ENCODE data around the gene USP47.
A peak's percentile ranks its signal among the peaks of the same experiment; 100 is the strongest.

The USP47 gene

GRCh38 chr11:11996321-11997048, 154.7 kb downstream of the USP47 start:
- DNase-seq (no peak), ATAC-seq (no peak)
- Mint-ChIP-seq H3K9me3 (no peaks in the 10 kb centered on the region), H3K27ac (no peak overlapping the region), H3K4me3 (no peak overlapping the region), H3K27me3 (peaks cover 36% of the 10 kb centered on the region), H3K4me1 (peaks cover 9% of the 10 kb centered on the region)

DNA sequence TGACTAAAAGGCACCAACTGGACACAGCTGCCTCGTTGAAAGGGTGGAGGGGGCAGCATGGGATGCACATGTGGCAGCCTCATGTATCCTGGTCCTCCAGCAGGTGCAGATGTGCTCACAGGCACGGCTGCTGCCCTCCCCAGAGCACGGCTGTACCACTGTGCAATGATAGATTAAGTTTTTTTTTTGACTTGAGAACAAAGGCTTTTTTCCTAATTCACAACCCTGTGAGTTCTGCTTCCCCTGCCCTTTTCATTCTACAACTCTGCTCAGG, 155.2 kb downstream of the USP47 start:
- Mint-ChIP-seq H3K4me1 (peaks cover 9% of the 10 kb centered on the region), H3K4me3 (no peak overlapping the region), H3K27ac (peak overlapping the region in 1 of 2 donors; percentile 80), H3K27me3 (peaks cover 41% of the 10 kb centered on the region), H3K9me3 (no peaks in the 10 kb centered on the region)
- ATAC-seq = no peak
- DNase-seq = no peak

- H3K27me3 Mint-ChIP-seq = peaks cover 54% of the 10 kb centered on the region
Observed at GRCh38 chr11:11998091-11998781, 156.5 kb downstream of the USP47 start.

GRCh38 chr11:12001186-12001585, 159.4 kb downstream of the USP47 start:
- no peak overlapping the region for H3K4me3 Mint-ChIP-seq
- DNase-seq (no peak), ATAC-seq (no peak)
- H3K9me3 Mint-ChIP-seq = no peaks in the 10 kb centered on the region
- peaks cover 9% of the 10 kb centered on the region for H3K4me1 Mint-ChIP-seq
- no peak overlapping the region for H3K27ac Mint-ChIP-seq
- H3K27me3 Mint-ChIP-seq = peaks cover 64% of the 10 kb centered on the region

More at GRCh38 chr11:11998091-11998781, 156.5 kb downstream of the USP47 start:
- peaks cover 9% of the 10 kb centered on the region for H3K4me1 Mint-ChIP-seq
- ATAC-seq (no peak), DNase-seq (no peak)
- peak overlapping the region; percentile 35 to 40 for H3K4me3 Mint-ChIP-seq
- H3K9me3 Mint-ChIP-seq = no peaks in the 10 kb centered on the region
- peak overlapping the region in 1 of 2 donors; percentile 37 for H3K27ac Mint-ChIP-seq

DNA sequence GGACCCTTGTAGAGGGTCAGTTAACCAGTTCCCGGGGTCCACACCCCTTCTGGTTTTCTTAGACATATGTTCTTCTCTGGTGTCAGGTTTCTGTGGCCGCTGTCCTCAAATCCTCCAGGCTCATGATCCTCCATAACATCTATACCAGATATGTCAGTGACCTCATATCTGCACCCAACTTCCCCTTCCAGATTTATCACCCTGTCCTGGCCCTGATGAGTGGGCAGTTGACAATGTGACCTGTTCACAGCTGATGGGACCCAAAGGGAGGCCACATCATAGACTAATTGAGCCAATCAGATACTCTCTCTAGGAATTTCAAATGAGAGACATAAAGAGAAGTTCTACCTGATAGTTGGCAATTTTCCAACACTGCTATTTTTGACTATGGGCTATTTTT, 161.6 kb downstream of the USP47 start:
- peaks cover 68% of the 10 kb centered on the region for H3K27me3 Mint-ChIP-seq
- no peak for DNase-seq

GRCh38 chr11:12003815-12004214, 162.0 kb downstream of the USP47 start:
- Mint-ChIP-seq H3K4me3 (no peak overlapping the region), H3K27me3 (peaks cover 73% of the 10 kb centered on the region), H3K27ac (no peak overlapping the region), H3K9me3 (no peaks in the 10 kb centered on the region), H3K4me1 (peaks cover 19% of the 10 kb centered on the region)
- ATAC-seq (no peak), DNase-seq (no peak)

More for the DNA sequence above, 161.6 kb downstream of the USP47 start:
- no peak for ATAC-seq
- no peaks in the 10 kb centered on the region for H3K9me3 Mint-ChIP-seq
- peaks cover 19% of the 10 kb centered on the region for H3K4me1 Mint-ChIP-seq
- no peak overlapping the region for H3K4me3 Mint-ChIP-seq
- no peak overlapping the region for H3K27ac Mint-ChIP-seq

DNA sequence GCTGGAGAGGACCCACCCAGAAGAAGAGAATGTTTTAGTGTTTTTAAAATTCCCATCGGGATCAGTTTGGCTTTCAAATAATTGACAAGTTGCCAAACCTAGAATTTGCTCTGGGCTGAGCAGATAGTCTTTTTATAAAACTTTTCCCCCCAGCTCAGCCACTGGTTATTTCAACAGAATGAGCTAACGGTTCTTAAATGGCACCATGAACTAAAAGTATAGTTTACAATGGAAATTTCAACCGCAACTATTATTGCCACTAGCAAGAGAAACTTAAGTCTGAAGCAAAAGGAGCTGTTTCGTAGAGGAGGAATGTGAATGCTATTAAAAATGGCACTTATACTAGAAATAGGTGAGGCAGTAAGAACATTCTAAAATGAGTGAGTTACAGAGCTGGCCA, 163.3 kb downstream of the USP47 start:
- no peak for DNase-seq
- Mint-ChIP-seq H3K9me3 (no peaks in the 10 kb centered on the region), H3K27ac (no peak overlapping the region), H3K4me3 (no peak overlapping the region), H3K27me3 (peaks cover 85% of the 10 kb centered on the region), H3K4me1 (peaks cover 26% of the 10 kb centered on the region)
- ATAC-seq = no peak

GRCh38 chr11:12005476-12005875, 163.7 kb downstream of the USP47 start:
- DNase-seq (no peak), ATAC-seq (no peak)
- Mint-ChIP-seq H3K9me3 (no peaks in the 10 kb centered on the region), H3K4me1 (peaks cover 26% of the 10 kb centered on the region), H3K27me3 (peaks cover 89% of the 10 kb centered on the region), H3K27ac (no peak overlapping the region), H3K4me3 (no peak overlapping the region)

- DNase-seq = no peak
- ATAC-seq = no peak
- Mint-ChIP-seq H3K9me3 (no peaks in the 10 kb centered on the region), H3K4me1 (peaks cover 26% of the 10 kb centered on the region), H3K4me3 (no peak overlapping the region), H3K27ac (no peak overlapping the region), H3K27me3 (peaks cover 95% of the 10 kb centered on the region)
Observed at GRCh38 chr11:12006552-12007229, 164.9 kb downstream of the USP47 start.

DNA sequence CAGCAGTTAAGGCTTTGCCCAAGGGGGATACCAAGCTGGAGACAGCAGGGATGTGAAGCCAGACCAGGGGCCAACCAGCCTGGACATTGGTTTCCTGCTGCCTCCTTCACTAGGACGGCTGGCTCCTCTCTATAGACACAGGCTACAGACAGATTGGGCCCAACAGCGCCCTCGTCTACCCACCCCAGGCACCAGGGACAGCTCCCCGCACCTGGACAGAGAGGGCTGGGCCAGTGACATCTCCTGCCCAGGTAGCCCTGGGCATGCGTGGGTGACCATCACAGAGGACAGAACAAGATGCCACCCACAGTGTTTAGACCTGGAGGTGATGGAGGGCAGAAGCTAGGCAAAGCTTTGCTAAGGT, 165.4 kb downstream of the USP47 start:
- no peak for ATAC-seq
- peaks cover 26% of the 10 kb centered on the region for H3K4me1 Mint-ChIP-seq
- DNase-seq = no peak
- H3K27me3 Mint-ChIP-seq = peaks cover 95% of the 10 kb centered on the region
- no peak overlapping the region for H3K27ac Mint-ChIP-seq
- no peak overlapping the region for H3K4me3 Mint-ChIP-seq
- no peaks in the 10 kb centered on the region for H3K9me3 Mint-ChIP-seq

DNA sequence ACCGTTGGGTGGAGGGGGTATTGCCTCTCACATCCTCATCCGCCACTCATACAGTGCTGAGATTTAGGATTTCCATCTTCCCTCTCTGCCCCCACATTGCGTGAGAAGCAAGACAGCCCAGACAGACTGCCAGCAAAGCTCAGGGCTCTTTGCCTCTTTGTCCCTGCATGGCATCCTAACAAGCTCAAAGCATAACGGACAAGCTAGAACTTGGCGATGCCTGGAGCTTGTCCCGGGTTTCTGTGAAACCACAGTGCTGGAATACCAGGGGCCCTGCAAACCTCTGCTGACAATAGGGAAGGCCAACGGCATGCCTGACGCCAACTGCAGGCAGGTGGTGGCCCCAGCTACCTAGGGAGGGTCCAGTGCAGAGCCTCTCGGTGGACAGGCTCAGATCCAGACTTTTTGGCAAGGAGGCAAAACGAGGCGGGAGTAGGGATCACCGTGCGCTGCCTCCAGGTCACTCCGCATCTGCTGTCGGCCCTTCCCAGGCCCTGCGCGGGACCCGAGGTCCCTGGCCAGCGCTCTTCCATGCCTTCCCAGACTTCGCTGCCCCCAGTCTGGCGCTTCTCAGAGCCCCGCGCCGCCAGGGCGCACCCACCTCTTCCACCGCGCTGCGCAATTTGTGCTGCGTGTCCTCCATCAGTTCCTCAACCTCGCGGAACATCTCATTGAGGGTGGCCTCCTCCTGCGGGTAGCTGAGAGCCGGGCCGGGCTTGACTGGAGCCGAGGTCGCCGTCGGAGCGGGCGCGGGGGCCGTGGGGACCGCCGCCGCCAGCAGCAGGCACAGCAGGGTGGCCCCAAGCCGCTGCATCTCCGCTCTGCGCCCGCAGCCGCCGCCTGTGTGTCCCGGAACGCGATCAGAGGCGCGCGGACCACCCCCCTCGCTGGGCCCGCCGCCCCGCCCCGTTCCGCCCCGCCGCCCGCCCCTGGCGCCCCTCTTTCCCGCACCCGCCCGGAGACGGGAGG, 166.3 kb downstream of the USP47 start, which contains the start of gene DKK3:
Gene DKK3, minus strand, starts transcription at position 858 of the 969 bp plus-strand sequence. Its CDS starts 44 bp downstream, at position 814.
- peak within 1 kb of the TSS in 1 of 2 donors; percentile 47 for H3K27ac Mint-ChIP-seq
- peak; percentile 47 for ATAC-seq

More for the DNA sequence above, 166.3 kb downstream of the USP47 start, which contains the start of gene DKK3:
- Mint-ChIP-seq H3K4me3 (peak within 1 kb of the TSS; percentile 75 to 79), H3K27me3 (peaks cover 95% of the 10 kb centered on the region), H3K9me3 (no peaks in the 10 kb centered on the region), H3K4me1 (peaks cover 26% of the 10 kb centered on the region)
- DNase-seq = no peak
